Activated CD8-positive, alpha-beta T cell treated with anti-CD3 and anti-CD28 coated beads for 36 hours (primary cell): Measurements from ENCODE around the gene EHD1. TPM values are rescaled to one million over a fixed set of nuclear protein-coding genes. Genes with fewer than 3 reads are reported as not detected.

Experiments
- ATAC-seq: fragments of 200-7000 bp; cut with Tn5 transposase; one replicate; pipeline ENCODE4 v1.10.0; 2021; ENCODE audit warnings: mild to moderate bottlenecking, moderate library complexity
- CTCF ChIA-PET: fragments of 350-600 bp; sonication (Branson Sonifier 250); formaldehyde crosslinking; loops from one replicate; lab custom pipeline; 2021; ENCODE audit warnings: antibody characterized with exemption; lab: Charles Lee
- POLR2A ChIA-PET: fragments of 350-600 bp; sonication (Branson Sonifier 250); formaldehyde crosslinking; loops from one replicate; lab custom pipeline; 2021; ENCODE audit warnings: antibody characterized with exemption; lab: Charles Lee
- DNase-seq: peaks from one replicate; pipeline ENCODE4 v3.0.0-alpha.2; 2020
- H3K27ac Mint-ChIP-seq: one replicate; pipeline ENCODE4 v1.8.0; 2021; ENCODE audit warnings: mild to moderate bottlenecking, mixed read lengths
- H3K27me3 Mint-ChIP-seq: one replicate; pipeline ENCODE4 v1.8.0; 2021; ENCODE audit warnings: mixed read lengths
- H3K36me3 Mint-ChIP-seq: one replicate; pipeline ENCODE4 v1.8.0; 2021; ENCODE audit warnings: low read depth, mixed read lengths
- H3K4me1 Mint-ChIP-seq: one replicate; pipeline ENCODE4 v1.8.0; 2021; ENCODE audit warnings: low read depth, mixed read lengths
- H3K4me3 Mint-ChIP-seq: one replicate; pipeline ENCODE4 v1.8.0; 2021; ENCODE audit warnings: mild to moderate bottlenecking, moderate library complexity, mixed read lengths
- H3K9me3 Mint-ChIP-seq: one replicate; pipeline ENCODE4 v1.8.0; 2021; ENCODE audit warnings: mixed read lengths
- CTCF ChIP-seq: fragments of 200-600 bp; IDR thresholded peaks from one replicate; pipeline ENCODE4 v1.8.0; 2022; ENCODE audit warnings: antibody characterized with exemption, mild to moderate bottlenecking
- intact Hi-C: fragments of 100-400 bp; cut with micrococcal nuclease; formaldehyde crosslinking; loops from one replicate; pipeline ENCODE4 v1.10.0; 2022
- total RNA-seq, 2 experiments: library from RNA; stranded (reverse); gene quantifications; one replicate each; pipeline ENCODE4 v1.2.3, GENCODE V29; 2021

Gene EHD1
- total RNA-seq, 2 experiments from 2014 or later, result 60.3 to 65.1 TPM

GRCh38 chr11:64897381-64898075, 19.1 kb upstream of the EHD1 start:
- H3K27me3 Mint-ChIP-seq, result no peaks in the 10 kb centered on the region
- no peak overlapping the region for H3K27ac Mint-ChIP-seq
- H3K9me3 Mint-ChIP-seq, result no peaks in the 10 kb centered on the region
- intact Hi-C loops, result no loop called here
- H3K4me3 Mint-ChIP-seq, result no peak overlapping the region
- ChIA-PET CTCF (interaction anchor here (1.3 to 29.9 kb wide), 3 partner anchors 10 to 57 kb away, joined by 3 to 1168 read pairs (median 13); partner anchors contain the start of gene CDC42BPG), POLR2A (no interaction called here)
- peaks cover 10% of the 10 kb centered on the region for H3K4me1 Mint-ChIP-seq
- ATAC-seq (no peak), DNase-seq (no peak)
- no peak for TF ChIP-seq CTCF
- peaks cover 10% of the 10 kb centered on the region for H3K36me3 Mint-ChIP-seq

- H3K9me3 Mint-ChIP-seq, result no peaks in the 10 kb centered on the region
- no peak overlapping the region for H3K4me3 Mint-ChIP-seq
- no peak for ATAC-seq
- ChIA-PET CTCF (interaction anchor here (1.0 to 29.9 kb wide), 4 partner anchors 9 to 58 kb away, joined by 3 to 1168 read pairs (median 8); partner anchors contain the start of gene CDC42BPG), POLR2A (no interaction called here)
- TF ChIP-seq CTCF, result no peak
- DNase-seq, result no peak
- H3K4me1 Mint-ChIP-seq, result peaks cover 9% of the 10 kb centered on the region
- no peak overlapping the region for H3K27ac Mint-ChIP-seq
- no peaks in the 10 kb centered on the region for H3K27me3 Mint-ChIP-seq
- peaks cover 8% of the 10 kb centered on the region for H3K36me3 Mint-ChIP-seq
- intact Hi-C loops, result no loop called here
These were observed 18.1 kb upstream of the EHD1 start for GRCh38 chr11:64896448-64897022.

- Mint-ChIP-seq H3K9me3 (no peaks in the 10 kb centered on the region), H3K27me3 (no peaks in the 10 kb centered on the region), H3K4me1 (peaks cover under 1% of the 10 kb centered on the region), H3K27ac (no peak overlapping the region), H3K4me3 (no peak overlapping the region), H3K36me3 (peaks cover 4% of the 10 kb centered on the region)
- ATAC-seq (no peak), DNase-seq (no peak)
- intact Hi-C loops, result loop anchor here (2.0 kb wide), 1 partner anchor 48 kb away; no protein-coding TSS in a partner anchor
- peak; percentile 7 for TF ChIP-seq CTCF
- CTCF ChIA-PET, result interaction anchor here (0.5 to 29.9 kb wide), 7 partner anchors 10 to 59 kb away, joined by 3 to 1168 read pairs (median 5); partner anchors contain the start of gene CDC42BPG
- POLR2A ChIA-PET, result interaction anchor here (1.6 to 2.3 kb wide), 2 partner anchors 47 to 50 kb away, joined by 6 to 10 read pairs; partner anchors contain the start of gene CDC42BPG
These were observed 16.5 kb upstream of the EHD1 start for GRCh38 chr11:64894812-64895452.

GRCh38 chr11:64894070-64894811, 15.8 kb upstream of the EHD1 start:
- H3K9me3 Mint-ChIP-seq, result no peaks in the 10 kb centered on the region
- peaks cover 4% of the 10 kb centered on the region for H3K36me3 Mint-ChIP-seq
- H3K27me3 Mint-ChIP-seq, result no peaks in the 10 kb centered on the region
- H3K27ac Mint-ChIP-seq, result no peak overlapping the region
- DNase-seq (peak; percentile 97), ATAC-seq (peak; percentile 99)
- TF ChIP-seq CTCF, result peak; percentile 76
- H3K4me1 Mint-ChIP-seq, result no peaks in the 10 kb centered on the region
- ChIA-PET POLR2A (interaction anchor here (1.0 to 2.3 kb wide), 7 partner anchors 9 to 123 kb away, joined by 3 to 10 read pairs (median 4); partner anchors contain the start of gene CDC42BPG), CTCF (interaction anchor here (0.5 to 29.9 kb wide), 13 partner anchors 9 to 112 kb away, joined by 3 to 1168 read pairs (median 4); partner anchors contain the start of gene CDC42BPG)
- intact Hi-C loops, result loop anchor here (2.0 kb wide), 1 partner anchor 47 kb away; no protein-coding TSS in a partner anchor
- H3K4me3 Mint-ChIP-seq, result no peak overlapping the region
